HEK293T (cell line): ENCODE data around the gene IRX3.

ENCODE experiments used
- CTCF ChIA-PET: fragments of 350-600 bp; formaldehyde crosslinking; extraction: SDS; loops from one replicate; lab custom pipeline; 2021; ENCODE audit warnings: antibody characterized with exemption, inconsistent platforms; lab: Yijun Ruan, JAX
- POLR2A ChIA-PET: fragments of 350-600 bp; formaldehyde crosslinking; extraction: SDS; loops from one replicate; lab custom pipeline; 2020; ENCODE audit warnings: antibody characterized with exemption, inconsistent platforms; lab: Yijun Ruan, JAX
- DNase-seq: peaks from one replicate; pipeline ENCODE4 v3.0.0; 2012; ENCODE audit warnings: mixed read lengths; ENCODE audit errors: extremely low spot score
- ARNT ChIP-seq: fragments of 450-650 bp; IDR thresholded peaks from 2 replicates; pipeline ENCODE4 v1.6.1; 2017; ENCODE audit warnings: mild to moderate bottlenecking
- BHLHE40 ChIP-seq: fragments of 450-650 bp; IDR thresholded peaks from 2 replicates; pipeline ENCODE4 v1.6.1; 2016; ENCODE audit warnings: mild to moderate bottlenecking, moderate library complexity, borderline replicate concordance
- CTBP1 ChIP-seq: fragments of 450-650 bp; IDR thresholded peaks from 2 replicates; pipeline ENCODE4 v1.6.1; 2016; ENCODE audit warnings: borderline replicate concordance
- ELF4 ChIP-seq: fragments of 450-650 bp; IDR thresholded peaks from 2 replicates; pipeline ENCODE4 v1.6.1; 2017; ENCODE audit warnings: antibody characterized with exemption
- FOXA1 ChIP-seq: fragments of 450-650 bp; IDR thresholded peaks from 2 replicates; pipeline ENCODE4 v1.6.1; 2016; ENCODE audit warnings: mild to moderate bottlenecking
- FOXK2 ChIP-seq: fragments of 450-650 bp; IDR thresholded peaks from 2 replicates; pipeline ENCODE4 v1.6.1; 2016; ENCODE audit warnings: mild to moderate bottlenecking
- FOXM1 ChIP-seq: fragments of 450-650 bp; IDR thresholded peaks from 2 replicates; pipeline ENCODE4 v1.6.1; 2017; ENCODE audit warnings: mild to moderate bottlenecking, borderline replicate concordance
- HDGF ChIP-seq: fragments of 450-650 bp; IDR thresholded peaks from 2 replicates; pipeline ENCODE4 v1.6.1; 2017; ENCODE audit warnings: antibody characterized with exemption, borderline replicate concordance
- L3MBTL2 ChIP-seq: fragments of 450-650 bp; conservative IDR thresholded peaks from 2 replicates; pipeline ENCODE4 v1.6.1; 2016; ENCODE audit warnings: mild to moderate bottlenecking
- LEF1 ChIP-seq: fragments of 450-650 bp; IDR thresholded peaks from 2 replicates; pipeline ENCODE4 v1.6.1; 2017; ENCODE audit warnings: mild to moderate bottlenecking, borderline replicate concordance
- NFRKB ChIP-seq: fragments of 450-650 bp; IDR thresholded peaks from 2 replicates; pipeline ENCODE4 v1.6.1; 2016; ENCODE audit warnings: mild to moderate bottlenecking, moderate library complexity
- PKNOX1 ChIP-seq: fragments of 450-650 bp; IDR thresholded peaks from 2 replicates; pipeline ENCODE4 v1.6.1; 2016
- SP1 ChIP-seq: fragments of 450-650 bp; IDR thresholded peaks from 2 replicates; pipeline ENCODE4 v1.6.1; 2017
- SUZ12 ChIP-seq: fragments of 450-650 bp; IDR thresholded peaks from 2 replicates; pipeline ENCODE4 v1.6.1; 2016; ENCODE audit warnings: mild to moderate bottlenecking
- TARDBP ChIP-seq: fragments of 450-650 bp; IDR thresholded peaks from 2 replicates; pipeline ENCODE4 v1.6.1; 2016
- ZNF384 ChIP-seq: fragments of 450-650 bp; IDR thresholded peaks from 2 replicates; pipeline ENCODE4 v1.6.1; 2016

The IRX3 gene

GRCh38 chr16:54317101-54317611 is 30.6 kb upstream of the IRX3 start:
- TF ChIP-seq LEF1 (no peak), ARNT (no peak), FOXM1 (no peak), CTBP1 (no peak), FOXK2 (no peak), NFRKB (no peak), ELF4 (no peak), SUZ12 (no peak), HDGF (no peak), BHLHE40 (no peak), ZNF384 (no peak), PKNOX1 (no peak), FOXA1 (no peak), SP1 (no peak), TARDBP (no peak)
- CTCF ChIA-PET: no interaction called here
- DNase-seq: no peak
- POLR2A ChIA-PET: no interaction called here

GRCh38 chr16:54316095-54316889 is 29.7 kb upstream of the IRX3 start:
- TF ChIP-seq ARNT (no peak), NFRKB (no peak), BHLHE40 (no peak), TARDBP (no peak), FOXM1 (no peak), HDGF (no peak)
- no peak for DNase-seq
- ChIA-PET CTCF (no interaction called here), POLR2A (no interaction called here)

- POLR2A ChIA-PET: no interaction called here
- TF ChIP-seq ZNF384 (no peak), FOXK2 (no peak), HDGF (no peak), ARNT (no peak), BHLHE40 (no peak), NFRKB (no peak), FOXM1 (no peak), FOXA1 (no peak), SUZ12 (no peak), SP1 (no peak), ELF4 (no peak), LEF1 (no peak), L3MBTL2 (no peak), CTBP1 (no peak), PKNOX1 (no peak), TARDBP (no peak)
- DNase-seq: no peak
- CTCF ChIA-PET: no interaction called here
Measured at GRCh38 chr16:54313789-54314188, 27.2 kb upstream of the IRX3 start.

- no peak for TF ChIP-seq CTBP1
- no peak for TF ChIP-seq L3MBTL2
- no peak for TF ChIP-seq SUZ12
- TF ChIP-seq SP1: no peak
- DNase-seq: no peak
- POLR2A ChIA-PET: no interaction called here
- CTCF ChIA-PET: no interaction called here
Measured at GRCh38 chr16:54312502-54312991, 26.0 kb upstream of the IRX3 start.

- TF ChIP-seq ELF4: no peak
- TF ChIP-seq TARDBP: no peak
- TF ChIP-seq HDGF: no peak
- no peak for TF ChIP-seq NFRKB
- no peak for TF ChIP-seq ARNT
- TF ChIP-seq LEF1: no peak
- TF ChIP-seq PKNOX1: no peak
- no peak for TF ChIP-seq FOXA1
- TF ChIP-seq SP1: no peak
- TF ChIP-seq FOXK2: no peak
- no peak for TF ChIP-seq FOXM1
- no peak for TF ChIP-seq CTBP1
- TF ChIP-seq BHLHE40: no peak
- POLR2A ChIA-PET: no interaction called here
- CTCF ChIA-PET: no interaction called here
- no peak for DNase-seq
Measured at GRCh38 chr16:54309341-54309740, 22.8 kb upstream of the IRX3 start.

- ChIA-PET POLR2A (no interaction called here), CTCF (no interaction called here)
- DNase-seq: no peak
- TF ChIP-seq SUZ12 (no peak), L3MBTL2 (no peak), PKNOX1 (no peak)
Measured at GRCh38 chr16:54305080-54305479, 18.5 kb upstream of the IRX3 start.
